ENCODE results near the gene CYP4X1. TPM values are rescaled to one million over a fixed set of nuclear protein-coding genes. Genes with fewer than 3 reads are reported as not detected.

The CYP4X1 gene
- total RNA-seq, 1 experiment from 2014 or later, result 0.44 TPM

DNA sequence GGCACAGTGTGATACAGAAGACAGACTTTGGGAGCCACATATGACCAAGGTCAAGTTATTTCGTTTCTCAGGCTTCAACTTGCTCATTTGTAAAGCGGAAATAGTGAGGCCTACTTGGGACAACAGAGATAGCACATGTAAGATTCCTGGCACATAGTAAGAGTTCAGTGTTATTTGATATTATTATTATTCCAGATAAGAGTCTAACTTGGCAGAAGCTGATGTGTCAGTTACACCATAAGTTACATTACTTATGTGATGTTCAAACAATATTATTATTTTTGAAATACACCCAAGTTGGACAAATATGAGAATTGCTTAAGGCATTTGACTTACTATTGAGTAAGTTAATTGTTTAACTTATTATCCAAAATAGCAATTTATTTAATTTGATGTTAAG, 10.2 kb upstream of the CYP4X1 start:
- peaks cover 11 to 16% of the 10 kb centered on the region in 2 experiments for H3K4me1 Mint-ChIP-seq
- Histone ChIP-seq H3K27ac (ENCODE audit: insufficient read length, low read depth, low read length) (no peak overlapping the region), H2BK5ac (ENCODE audit: insufficient read length, low read length) (no peak overlapping the region), H3K9me3 (ENCODE audit: control insufficient read depth, low read depth, low read length) (no peaks in the 10 kb centered on the region), H3K56ac (ENCODE audit: insufficient read length, low read depth, low read length) (no peak overlapping the region), H3K14ac (ENCODE audit: insufficient read depth, low read length) (no peak overlapping the region), H3T11ph (ENCODE audit: low read length) (no peak overlapping the region), H2BK120ac (ENCODE audit: low read depth, low read length, poor library complexity, severe bottlenecking) (no peak overlapping the region), H2BK12ac (ENCODE audit: insufficient read length, low read depth, low read length) (no peak overlapping the region), H3K79me2 (ENCODE audit: insufficient read depth, low read length) (no peaks in the 10 kb centered on the region), H3K18ac (ENCODE audit: insufficient read length, low read depth, low read length) (no peak overlapping the region), H3K4me2 (ENCODE audit: insufficient read depth, insufficient read length, low read length) (no peak overlapping the region), H4K5ac (ENCODE audit: insufficient read length, low read depth, low read length) (no peak overlapping the region), H2BK15ac (ENCODE audit: low read depth, low read length) (no peak overlapping the region), H4K8ac (replicated peaks; ENCODE audit: insufficient read length, low read depth, low read length) (no peak overlapping the region), H4K91ac (ENCODE audit: insufficient read length, low read depth, low read length) (no peak overlapping the region), H4K20me1 (ENCODE audit: control insufficient read depth, insufficient read depth, insufficient read length) (no peaks in the 10 kb centered on the region), H3K27me3 (ENCODE audit: insufficient read depth, low read length) (no peaks in the 10 kb centered on the region), H3K23ac (ENCODE audit: insufficient read length, low read depth, low read length) (no peak overlapping the region), H2AK5ac (ENCODE audit: insufficient read length, low read length) (no peak overlapping the region), H3K4me1 (ENCODE audit: insufficient read depth, low read length) (no peaks in the 10 kb centered on the region), H2AFZ (ENCODE audit: low read length) (no peak overlapping the region), H3K23me2 (ENCODE audit: insufficient read length, low read depth, low read length, poor library complexity, severe bottlenecking) (no peaks in the 10 kb centered on the region), H3K79me1 (ENCODE audit: insufficient read depth, low read depth, low read length, poor library complexity, severe bottlenecking) (no peaks in the 10 kb centered on the region), H3K4ac (ENCODE audit: low read depth, low read length) (no peak overlapping the region), H2BK20ac (ENCODE audit: low read depth, low read length, poor library complexity, severe bottlenecking) (no peak overlapping the region), H3K9ac (ENCODE audit: extremely low read depth, insufficient read length, low read length) (no peak overlapping the region)
- no CpG with 5 or more reads among the region's 2 CpGs for WGBS (ENCODE audit: extremely low coverage, insufficient read length, low lambda C conversion rate)
- peaks cover 0 to 5% (median 0%) of the 10 kb centered on the region in 3 experiments; a peak in 1 of 7 replicates for H3K36me3 Mint-ChIP-seq (ENCODE audit: insufficient read depth in 1 of 3, low read depth in 3 of 3)
- peaks cover 21% of the 10 kb centered on the region for H3K27me3 Mint-ChIP-seq (ENCODE audit: low read depth)
- peaks cover 12 to 14% of the 10 kb centered on the region in 2 experiments for H3K9me3 Mint-ChIP-seq
- TF ChIP-seq, protein P1, sequence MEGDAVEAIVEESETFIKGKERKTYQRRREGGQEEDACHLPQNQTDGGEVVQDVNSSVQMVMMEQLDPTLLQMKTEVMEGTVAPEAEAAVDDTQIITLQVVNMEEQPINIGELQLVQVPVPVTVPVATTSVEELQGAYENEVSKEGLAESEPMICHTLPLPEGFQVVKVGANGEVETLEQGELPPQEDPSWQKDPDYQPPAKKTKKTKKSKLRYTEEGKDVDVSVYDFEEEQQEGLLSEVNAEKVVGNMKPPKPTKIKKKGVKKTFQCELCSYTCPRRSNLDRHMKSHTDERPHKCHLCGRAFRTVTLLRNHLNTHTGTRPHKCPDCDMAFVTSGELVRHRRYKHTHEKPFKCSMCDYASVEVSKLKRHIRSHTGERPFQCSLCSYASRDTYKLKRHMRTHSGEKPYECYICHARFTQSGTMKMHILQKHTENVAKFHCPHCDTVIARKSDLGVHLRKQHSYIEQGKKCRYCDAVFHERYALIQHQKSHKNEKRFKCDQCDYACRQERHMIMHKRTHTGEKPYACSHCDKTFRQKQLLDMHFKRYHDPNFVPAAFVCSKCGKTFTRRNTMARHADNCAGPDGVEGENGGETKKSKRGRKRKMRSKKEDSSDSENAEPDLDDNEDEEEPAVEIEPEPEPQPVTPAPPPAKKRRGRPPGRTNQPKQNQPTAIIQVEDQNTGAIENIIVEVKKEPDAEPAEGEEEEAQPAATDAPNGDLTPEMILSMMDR (conservative IDR thresholded peaks at IDR 0.05), result no peak
- no peak overlapping the region for H3K4me3 Mint-ChIP-seq
- no peak for DNase-seq
- no peak overlapping the region for H3K27ac Mint-ChIP-seq
